H9 (cell line): Measurements from ENCODE around the gene CA12. TPM values are rescaled to one million over a fixed set of nuclear protein-coding genes. Genes with fewer than 3 reads are reported as not detected.

ENCODE experiments used
- DNase-seq: peaks from one replicate; pipeline ENCODE4 v3.0.0-alpha.2; 2017
- H2AFZ ChIP-seq: one replicate; pipeline ENCODE4 v1.6.1; 2013; ENCODE audit warnings: mild to moderate bottlenecking, low read length, control low read depth, moderate library complexity
- H2AK5ac ChIP-seq: 2 replicates; pipeline ENCODE4 v1.6.1; 2013; ENCODE audit warnings: low read length, control low read depth, mixed read lengths; ENCODE audit not compliant: insufficient read length
- H2BK120ac ChIP-seq: one replicate; pipeline ENCODE4 v1.6.1; 2013; ENCODE audit warnings: low read depth, mild to moderate bottlenecking, low read length, control low read depth, inconsistent platforms; ENCODE audit not compliant: poor library complexity, severe bottlenecking
- H2BK12ac ChIP-seq: 2 replicates; pipeline ENCODE4 v1.6.1; 2013; ENCODE audit warnings: low read length, control low read depth, mixed read lengths, low read depth; ENCODE audit not compliant: insufficient read length
- H2BK15ac ChIP-seq: 2 replicates; pipeline ENCODE4 v1.6.1; 2013; ENCODE audit warnings: low read depth, low read length, control low read depth
- H2BK20ac ChIP-seq: one replicate; pipeline ENCODE4 v1.6.1; 2013; ENCODE audit warnings: low read depth, mild to moderate bottlenecking, low read length, control low read depth, inconsistent platforms; ENCODE audit not compliant: poor library complexity, severe bottlenecking
- H2BK5ac ChIP-seq: 2 replicates; pipeline ENCODE4 v1.6.1; 2013; ENCODE audit warnings: low read length, control low read depth, mixed read lengths; ENCODE audit not compliant: insufficient read length
- H3K14ac ChIP-seq: 2 replicates; pipeline ENCODE4 v1.6.1; 2013; ENCODE audit warnings: low read length, control low read depth; ENCODE audit not compliant: insufficient read depth
- H3K18ac ChIP-seq: 2 replicates; pipeline ENCODE4 v1.6.1; 2013; ENCODE audit warnings: low read depth, mild to moderate bottlenecking, mixed read lengths, low read length, control low read depth; ENCODE audit not compliant: insufficient read length
- H3K23ac ChIP-seq: 2 replicates; pipeline ENCODE4 v1.6.1; 2013; ENCODE audit warnings: low read length, control low read depth, mixed read lengths, low read depth; ENCODE audit not compliant: insufficient read length
- H3K23me2 ChIP-seq: 2 replicates; pipeline ENCODE4 v1.6.1; 2013; ENCODE audit warnings: low read depth, mild to moderate bottlenecking, mixed read lengths, low read length, control low read depth; ENCODE audit not compliant: insufficient read length, poor library complexity, severe bottlenecking
- H3K27ac ChIP-seq: 2 replicates; pipeline ENCODE4 v1.5.1; 2013; ENCODE audit warnings: low read length, control low read depth, mixed read lengths, low read depth; ENCODE audit not compliant: insufficient read length
- H3K27me3 ChIP-seq: 2 replicates; pipeline ENCODE4 v1.6.1; 2013; ENCODE audit warnings: low read length, control low read depth, inconsistent platforms; ENCODE audit not compliant: insufficient read depth
- H3K4ac ChIP-seq: 2 replicates; pipeline ENCODE4 v1.6.1; 2013; ENCODE audit warnings: low read depth, mild to moderate bottlenecking, control low read depth, inconsistent platforms, low read length, moderate library complexity
- H3K4me1 ChIP-seq: 2 replicates; pipeline ENCODE4 v1.6.1; 2013; ENCODE audit warnings: low read length, control low read depth, inconsistent platforms; ENCODE audit not compliant: insufficient read depth
- H3K4me2 ChIP-seq: 2 replicates; pipeline ENCODE4 v1.6.1; 2013; ENCODE audit warnings: low read length, control low read depth, mixed read lengths; ENCODE audit not compliant: insufficient read length, insufficient read depth
- H3K56ac ChIP-seq: 2 replicates; pipeline ENCODE4 v1.6.1; 2013; ENCODE audit warnings: low read depth, mild to moderate bottlenecking, mixed read lengths, low read length, control low read depth; ENCODE audit not compliant: insufficient read length
- H3K79me1 ChIP-seq: 2 replicates; pipeline ENCODE4 v1.6.1; 2013; ENCODE audit warnings: low read depth, mild to moderate bottlenecking, moderate library complexity, low read length, control low read depth, inconsistent platforms; ENCODE audit not compliant: insufficient read depth, poor library complexity, severe bottlenecking
- H3K79me2 ChIP-seq: 2 replicates; pipeline ENCODE4 v1.6.1; 2013; ENCODE audit warnings: low read length, control low read depth, inconsistent platforms; ENCODE audit not compliant: insufficient read depth
- H3K9ac ChIP-seq: 2 replicates; pipeline ENCODE4 v1.6.1; 2013; ENCODE audit warnings: low read length, control low read depth, mixed read lengths; ENCODE audit not compliant: insufficient read length; ENCODE audit errors: extremely low read depth
- H3K9me3 ChIP-seq: one replicate; pipeline ENCODE4 v1.6.1; 2013; ENCODE audit warnings: low read depth, low read length, inconsistent platforms; ENCODE audit not compliant: control insufficient read depth
- H3T11ph ChIP-seq: one replicate; pipeline ENCODE4 v1.6.1; 2013; ENCODE audit warnings: mild to moderate bottlenecking, low read length, control low read depth, inconsistent platforms
- H4K20me1 ChIP-seq: one replicate; pipeline ENCODE4 v1.6.1; 2013; ENCODE audit not compliant: control insufficient read depth, insufficient read length, insufficient read depth
- H4K5ac ChIP-seq: 2 replicates; pipeline ENCODE4 v1.6.1; 2013; ENCODE audit warnings: low read depth, mild to moderate bottlenecking, mixed read lengths, low read length, control low read depth; ENCODE audit not compliant: insufficient read length
- H4K8ac ChIP-seq: replicated peaks from 2 replicates; pipeline ENCODE4 v1.6.1; 2013; ENCODE audit warnings: low read length, control low read depth, mixed read lengths, low read depth; ENCODE audit not compliant: insufficient read length
- H4K91ac ChIP-seq: 2 replicates; pipeline ENCODE4 v1.6.1; 2013; ENCODE audit warnings: low read depth, mild to moderate bottlenecking, moderate library complexity, mixed read lengths, low read length, control low read depth; ENCODE audit not compliant: insufficient read length
- H3K27ac Mint-ChIP-seq, 3 experiments: 2 replicates in 2 of 3; 3 replicates in 1 of 3; pipeline ENCODE4 v1.8.0; 2020 to 2021; ENCODE audit warnings: mixed read lengths in 3 of 3, mild to moderate bottlenecking in 1 of 3, moderate library complexity in 1 of 3
- H3K27me3 Mint-ChIP-seq: 2 replicates; pipeline ENCODE4 v1.8.0; 2021; ENCODE audit warnings: low read depth, mild to moderate bottlenecking, moderate library complexity, mixed read lengths
- H3K36me3 Mint-ChIP-seq, 3 experiments: 2 replicates in 2 of 3; 3 replicates in 1 of 3; pipeline ENCODE4 v1.8.0; 2020 to 2021; ENCODE audit warnings: low read depth in 3 of 3, mixed read lengths in 3 of 3; ENCODE audit not compliant: insufficient read depth in 1 of 3
- H3K4me1 Mint-ChIP-seq, 2 experiments: 2 replicates each; pipeline ENCODE4 v1.8.0; 2020; ENCODE audit warnings: mixed read lengths in 2 of 2
- H3K4me3 Mint-ChIP-seq, 2 experiments: 2 replicates in 1 of 2; 3 replicates in 1 of 2; pipeline ENCODE4 v1.8.0; 2020 to 2021; ENCODE audit warnings: mild to moderate bottlenecking in 2 of 2, mixed read lengths in 2 of 2, moderate library complexity in 1 of 2
- H3K9me3 Mint-ChIP-seq, 2 experiments: 2 replicates in 1 of 2; 3 replicates in 1 of 2; pipeline ENCODE4 v1.8.0; 2020; ENCODE audit warnings: mild to moderate bottlenecking in 2 of 2, mixed read lengths in 2 of 2, moderate library complexity in 1 of 2
- CTCF ChIP-seq: fragments of 200-600 bp; sonication (generic); conservative IDR thresholded peaks from 3 replicates; pipeline ENCODE4 v1.8.0; 2021; ENCODE audit warnings: antibody characterized with exemption, mild to moderate bottlenecking
- WGBS: extraction: QIAGEN DNeasy Blood & Tissue Kit; methylation state at CpG from one replicate; pipeline ENCODE4 v1.1.7; 2013; ENCODE audit warnings: missing lambda C conversion rate, low lambda C conversion rate, mixed read lengths; ENCODE audit not compliant: insufficient read length; ENCODE audit errors: extremely low coverage; 5-methylcytosine and 5-hydroxymethylcytosine counted together
- total RNA-seq: library from RNA; stranded (reverse); gene quantifications from 2 replicates; pipeline ENCODE4 v1.2.1, GENCODE V29; 2021

The CA12 gene
- total RNA-seq, 1 experiment from 2014 or later: 0.68 TPM

GRCh38 chr15:63274427-63274826 is 107.2 kb downstream of the CA12 start:
- H3K9ac ChIP-seq: no peak overlapping the region
- Mint-ChIP-seq H3K27me3 (peaks cover 6% of the 10 kb centered on the region), H3K4me3 (no peak overlapping the region; a peak in 1 of 5 replicates), H3K27ac (peak overlapping the region in 1 of 3 experiments; percentile 40; a peak in 1 of 7 replicates), H3K9me3 (peaks cover 13% of the 10 kb centered on the region in 2 experiments), H3K36me3 (peaks cover 9 to 15% (median 10%) of the 10 kb centered on the region in 3 experiments), H3K4me1 (peaks cover 23% of the 10 kb centered on the region in 2 experiments)
- H4K8ac ChIP-seq: no peak overlapping the region
- H2BK5ac ChIP-seq: no peak overlapping the region
- H3K14ac ChIP-seq: no peak overlapping the region
- H2AFZ ChIP-seq: no peak overlapping the region
- peak; percentile 64 for DNase-seq
- no peak overlapping the region for H3K23ac ChIP-seq
- H3T11ph ChIP-seq: no peak overlapping the region
- H3K9me3 ChIP-seq: no peaks in the 10 kb centered on the region
- no peak for TF ChIP-seq CTCF
- no peak overlapping the region for H2BK120ac ChIP-seq
- H2BK12ac ChIP-seq: no peak overlapping the region
- WGBS: no CpG with 5 or more reads among the region's 3 CpGs
- no peaks in the 10 kb centered on the region for H3K79me2 ChIP-seq
- no peak overlapping the region for H2BK15ac ChIP-seq
- no peak overlapping the region for H4K5ac ChIP-seq
- peaks cover 13% of the 10 kb centered on the region for H3K23me2 ChIP-seq
- H4K20me1 ChIP-seq: no peaks in the 10 kb centered on the region
- no peak overlapping the region for H3K4ac ChIP-seq
- no peaks in the 10 kb centered on the region for H3K79me1 ChIP-seq
- no peaks in the 10 kb centered on the region for H3K27me3 ChIP-seq
- no peak overlapping the region for H2BK20ac ChIP-seq
- H2AK5ac ChIP-seq: no peak overlapping the region
- no peak overlapping the region for H3K27ac ChIP-seq
- H3K4me1 ChIP-seq: peaks cover 2% of the 10 kb centered on the region; the same call in 1 of the 2 replicates
- no peak overlapping the region for H3K4me2 ChIP-seq
- H4K91ac ChIP-seq: no peak overlapping the region
- H3K18ac ChIP-seq: no peak overlapping the region
- no peak overlapping the region for H3K56ac ChIP-seq

Other genes starting within 250 kb of the CA12 start
- gene RPS27L, start 224.4 kb downstream of the CA12 start, total RNA-seq: 180 and 194 TPM in 2 replicates
- gene RAB8B, start 192.2 kb downstream of the CA12 start, total RNA-seq: 32.2 and 33.8 TPM in 2 replicates
- 20.9 and 22.9 TPM in 2 replicates for gene APH1B, start 104.2 kb downstream of the CA12 start, total RNA-seq
- gene USP3, start 122.7 kb upstream of the CA12 start, total RNA-seq: 12.0 and 14.2 TPM in 2 replicates
- 0.48 and 0.52 TPM in 2 replicates for gene FBXL22, start 215.5 kb upstream of the CA12 start, total RNA-seq